ENCODE data around the gene WWP2.
"Not testable (repeated sequence)": the region's sequence is repeated elsewhere in the genome, so short reads cannot be mapped to it uniquely, and the experiment has no call there.

The WWP2 gene

GRCh38 chr16:69964960-69965660, 203.0 kb downstream of the WWP2 start:
- peak overlapping the region in 1 of 5 donors; percentile 55 for H3K9ac ChIP-seq (ENCODE audit: low read length in 5 of 5)

GRCh38 chr16:69965661-69966054, 203.5 kb downstream of the WWP2 start:
- H3K27ac ChIP-seq (ENCODE audit: low read depth, low read length); H3K4me1 ChIP-seq (ENCODE audit: control insufficient read depth in 5 of 5, insufficient read depth in 5 of 5, low read length in 5 of 5); H3K36me3 ChIP-seq (ENCODE audit: control insufficient read depth in 5 of 5, insufficient read depth in 5 of 5, low read length in 5 of 5); H3K9me3 ChIP-seq (ENCODE audit: control insufficient read depth in 5 of 5, low read length in 5 of 5); H3K27me3 ChIP-seq (ENCODE audit: control insufficient read depth in 5 of 5, insufficient read depth in 4 of 5, low read length in 5 of 5); H3K9ac ChIP-seq (ENCODE audit: low read length in 5 of 5): not testable (repeated sequence)
- H3K4me3 ChIP-seq (ENCODE audit: low read depth in 1 of 5, low read length in 5 of 5), result peak overlapping the region in 2 of 5 donors; percentile 47 to 66

More at GRCh38 chr16:69964960-69965660, 203.0 kb downstream of the WWP2 start:
- not testable (repeated sequence) for H3K27ac ChIP-seq (ENCODE audit: low read depth, low read length); H3K9me3 ChIP-seq (ENCODE audit: control insufficient read depth in 5 of 5, low read length in 5 of 5); H3K27me3 ChIP-seq (ENCODE audit: control insufficient read depth in 5 of 5, insufficient read depth in 4 of 5, low read length in 5 of 5); H3K4me1 ChIP-seq (ENCODE audit: control insufficient read depth in 5 of 5, insufficient read depth in 5 of 5, low read length in 5 of 5); H3K36me3 ChIP-seq (ENCODE audit: control insufficient read depth in 5 of 5, insufficient read depth in 5 of 5, low read length in 5 of 5)
- H3K4me3 ChIP-seq (ENCODE audit: low read depth in 1 of 5, low read length in 5 of 5), result peak overlapping the region in 4 of 5 donors; percentile 33 to 66 (median 50)

GRCh38 chr16:69967688-69968087, 205.6 kb downstream of the WWP2 start:
- H3K36me3 ChIP-seq (ENCODE audit: control insufficient read depth in 5 of 5, insufficient read depth in 5 of 5, low read length in 5 of 5); H3K9ac ChIP-seq (ENCODE audit: low read length in 5 of 5); H3K9me3 ChIP-seq (ENCODE audit: control insufficient read depth in 5 of 5, low read length in 5 of 5); H3K4me3 ChIP-seq (ENCODE audit: low read depth in 1 of 5, low read length in 5 of 5); H3K4me1 ChIP-seq (ENCODE audit: control insufficient read depth in 5 of 5, insufficient read depth in 5 of 5, low read length in 5 of 5); H3K27ac ChIP-seq (ENCODE audit: low read depth, low read length); H3K27me3 ChIP-seq (ENCODE audit: control insufficient read depth in 5 of 5, insufficient read depth in 4 of 5, low read length in 5 of 5): not testable (repeated sequence)

- H3K27me3 ChIP-seq (ENCODE audit: control insufficient read depth in 5 of 5, insufficient read depth in 4 of 5, low read length in 5 of 5); H3K4me3 ChIP-seq (ENCODE audit: low read depth in 1 of 5, low read length in 5 of 5); H3K36me3 ChIP-seq (ENCODE audit: control insufficient read depth in 5 of 5, insufficient read depth in 5 of 5, low read length in 5 of 5); H3K4me1 ChIP-seq (ENCODE audit: control insufficient read depth in 5 of 5, insufficient read depth in 5 of 5, low read length in 5 of 5); H3K27ac ChIP-seq (ENCODE audit: low read depth, low read length); H3K9me3 ChIP-seq (ENCODE audit: control insufficient read depth in 5 of 5, low read length in 5 of 5); H3K9ac ChIP-seq (ENCODE audit: low read length in 5 of 5): not testable (repeated sequence)
Observed at GRCh38 chr16:69968125-69968524, 206.0 kb downstream of the WWP2 start.

- not testable (repeated sequence) for H3K9ac ChIP-seq (ENCODE audit: low read length in 5 of 5); H3K4me1 ChIP-seq (ENCODE audit: control insufficient read depth in 5 of 5, insufficient read depth in 5 of 5, low read length in 5 of 5); H3K27ac ChIP-seq (ENCODE audit: low read depth, low read length); H3K27me3 ChIP-seq (ENCODE audit: control insufficient read depth in 5 of 5, insufficient read depth in 4 of 5, low read length in 5 of 5); H3K36me3 ChIP-seq (ENCODE audit: control insufficient read depth in 5 of 5, insufficient read depth in 5 of 5, low read length in 5 of 5); H3K9me3 ChIP-seq (ENCODE audit: control insufficient read depth in 5 of 5, low read length in 5 of 5); H3K4me3 ChIP-seq (ENCODE audit: low read depth in 1 of 5, low read length in 5 of 5)
Observed at GRCh38 chr16:69969657-69970056, 207.5 kb downstream of the WWP2 start.

GRCh38 chr16:69972120-69972519, 210.0 kb downstream of the WWP2 start:
- not testable (repeated sequence) for H3K9me3 ChIP-seq (ENCODE audit: control insufficient read depth in 5 of 5, low read length in 5 of 5); H3K27ac ChIP-seq (ENCODE audit: low read depth, low read length); H3K27me3 ChIP-seq (ENCODE audit: control insufficient read depth in 5 of 5, insufficient read depth in 4 of 5, low read length in 5 of 5); H3K4me1 ChIP-seq (ENCODE audit: control insufficient read depth in 5 of 5, insufficient read depth in 5 of 5, low read length in 5 of 5); H3K36me3 ChIP-seq (ENCODE audit: control insufficient read depth in 5 of 5, insufficient read depth in 5 of 5, low read length in 5 of 5); H3K4me3 ChIP-seq (ENCODE audit: low read depth in 1 of 5, low read length in 5 of 5); H3K9ac ChIP-seq (ENCODE audit: low read length in 5 of 5)

GRCh38 chr16:69972935-69973334, 210.8 kb downstream of the WWP2 start:
- not testable (repeated sequence) for H3K4me3 ChIP-seq (ENCODE audit: low read depth in 1 of 5, low read length in 5 of 5); H3K4me1 ChIP-seq (ENCODE audit: control insufficient read depth in 5 of 5, insufficient read depth in 5 of 5, low read length in 5 of 5); H3K27ac ChIP-seq (ENCODE audit: low read depth, low read length); H3K9me3 ChIP-seq (ENCODE audit: control insufficient read depth in 5 of 5, low read length in 5 of 5); H3K36me3 ChIP-seq (ENCODE audit: control insufficient read depth in 5 of 5, insufficient read depth in 5 of 5, low read length in 5 of 5); H3K9ac ChIP-seq (ENCODE audit: low read length in 5 of 5); H3K27me3 ChIP-seq (ENCODE audit: control insufficient read depth in 5 of 5, insufficient read depth in 4 of 5, low read length in 5 of 5)

- not testable (repeated sequence) for H3K27ac ChIP-seq (ENCODE audit: low read depth, low read length); H3K9me3 ChIP-seq (ENCODE audit: control insufficient read depth in 5 of 5, low read length in 5 of 5); H3K9ac ChIP-seq (ENCODE audit: low read length in 5 of 5); H3K27me3 ChIP-seq (ENCODE audit: control insufficient read depth in 5 of 5, insufficient read depth in 4 of 5, low read length in 5 of 5); H3K4me1 ChIP-seq (ENCODE audit: control insufficient read depth in 5 of 5, insufficient read depth in 5 of 5, low read length in 5 of 5); H3K4me3 ChIP-seq (ENCODE audit: low read depth in 1 of 5, low read length in 5 of 5)
- peaks cover 3 to 11% (median 4%) of the 10 kb centered on the region in 5 donors for H3K36me3 ChIP-seq (ENCODE audit: control insufficient read depth in 5 of 5, insufficient read depth in 5 of 5, low read length in 5 of 5)
Observed at GRCh38 chr16:69985196-69985595, 223.1 kb downstream of the WWP2 start.

All from subcutaneous abdominal adipose tissue (tissue), 5 donors.